Right lobe of liver (tissue), 4 donors: Measurements from ENCODE around the gene ARRB1.

Experiments
- CTCF ChIP-seq, 4 donors: fragments of 200-600 bp in 3 of 4; fragments of 450-650 bp in 1 of 4; IDR thresholded peaks; one replicate each; pipeline versions ENCODE4 v1.5.1 to v1.8.0; 2016 to 2022; ENCODE audit warnings: antibody characterized with exemption in 4 of 4, mild to moderate bottlenecking in 2 of 4
- POLR2A ChIP-seq: fragments of 450-650 bp; IDR thresholded peaks from one replicate; pipeline ENCODE4 v1.6.1; 2017; ENCODE audit warnings: antibody characterized with exemption, mild to moderate bottlenecking
- donor health status: DM: no; HTN: no; CAD: no.
- donor health status: DM: no; HTN: no; CAD: no.
- donor health status: DM: no; HTN: yes; CAD: no.

DNA sequence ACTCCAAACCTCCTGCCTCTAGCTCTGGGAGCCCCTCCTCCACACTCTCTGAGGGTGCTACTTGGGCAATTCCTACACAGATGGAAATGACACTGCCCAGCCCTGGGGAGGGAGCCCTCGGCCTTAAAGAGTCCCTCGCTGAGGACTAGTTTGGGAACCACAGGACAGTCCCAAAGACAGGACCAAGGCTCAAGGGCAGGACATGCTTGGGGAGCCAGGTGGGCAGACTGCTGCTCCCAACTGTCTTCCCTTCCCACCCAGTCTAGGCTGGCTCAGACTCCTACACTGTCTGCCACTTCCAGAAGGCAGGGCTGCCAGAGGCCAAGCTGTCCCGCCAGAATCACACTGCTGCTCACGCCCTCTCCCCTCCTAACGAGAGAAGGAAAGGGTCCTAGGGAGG, 9.8 kb downstream of the ARRB1 start:
- TF ChIP-seq CTCF (IDR thresholded peaks at IDR 0.05) (no peak), POLR2A (no peak)
